Spleen (tissue), 11 donors: Measurements from ENCODE around the gene CHST12. TPM values are rescaled to one million over a fixed set of nuclear protein-coding genes. Genes with fewer than 3 reads are reported as not detected.

ENCODE experiments used
- DNase-seq: peaks from one replicate; pipeline ENCODE4 v3.0.0-alpha.2; 2020
- H3K27ac ChIP-seq, 8 donors: fragments of 200-600 bp; sonication (generic) in 7 of 8; 1 replicate in 4 of 8; 2 replicates in 4 of 8; pipeline versions ENCODE4 v1.5.0 to v1.8.0; 2016 to 2021; ENCODE audit warnings: inconsistent platforms in 4 of 8, mild to moderate bottlenecking in 4 of 8, moderate library complexity in 1 of 8
- H3K27me3 ChIP-seq, 7 donors: fragments of 200-600 bp; sonication (generic) in 6 of 7; replicated peaks in 1 of 7; 1 replicate in 4 of 7; 2 replicates in 3 of 7; pipeline versions ENCODE4 v1.5.0 to v1.8.0; 2016 to 2021; ENCODE audit warnings: inconsistent platforms in 3 of 7, mild to moderate bottlenecking in 1 of 7
- H3K36me3 ChIP-seq, 6 donors: fragments of 200-600 bp; sonication (generic) in 5 of 6; 1 replicate in 4 of 6; 2 replicates in 2 of 6; pipeline versions ENCODE4 v1.5.0 to v1.8.0; 2016 to 2021; ENCODE audit warnings: inconsistent platforms in 2 of 6
- H3K4me1 ChIP-seq, 6 donors: fragments of 200-600 bp; sonication (generic) in 5 of 6; 1 replicate in 3 of 6; 2 replicates in 3 of 6; pipeline versions ENCODE4 v1.5.0 to v1.8.0; 2016 to 2021; ENCODE audit warnings: inconsistent platforms in 3 of 6
- H3K4me3 ChIP-seq, 8 donors: fragments of 200-600 bp; sonication (generic) in 7 of 8; 1 replicate in 4 of 8; 2 replicates in 4 of 8; pipeline versions ENCODE4 v1.5.0 to v1.8.0; 2016 to 2021; ENCODE audit warnings: inconsistent platforms in 4 of 8, mild to moderate bottlenecking in 4 of 8, moderate library complexity in 2 of 8
- H3K9me3 ChIP-seq, 8 donors: fragments of 200-600 bp; sonication (generic) in 7 of 8; 1 replicate in 4 of 8; 2 replicates in 4 of 8; pipeline versions ENCODE4 v1.5.0 to v1.8.0; 2016 to 2021; ENCODE audit warnings: inconsistent platforms in 4 of 8
- POLR2A ChIP-seq, 3 donors: fragments of 450-650 bp; IDR thresholded peaks; one replicate each; pipeline ENCODE4 v1.5.1; 2017; ENCODE audit warnings: antibody characterized with exemption in 3 of 3, mild to moderate bottlenecking in 1 of 3
- POLR2AphosphoS5 ChIP-seq, 3 donors: sonication (generic); formaldehyde crosslinking; IDR thresholded peaks; one replicate each; pipeline ENCODE4 v1.5.1; 2017; ENCODE audit warnings: antibody characterized with exemption in 3 of 3
- WGBS, 5 donors: extraction: QIAGEN DNeasy Blood & Tissue Kit in 3 of 5; methylation state at CpG; one replicate each; pipeline versions ENCODE4 v1.1.5 to v1.1.7; 2013 to 2018; 5-methylcytosine and 5-hydroxymethylcytosine counted together
- intact Hi-C: fragments of 100-400 bp; cut with DNase I; formaldehyde crosslinking; loops from one replicate; pipeline ENCODE4 v1.15.0; 2023; ENCODE audit warnings: low total_unique reads
- polyA plus RNA-seq, 3 donors: library from polyadenylated mRNA; stranded (reverse); fragments of 200-250 nt; gene quantifications; one replicate each; pipeline ENCODE4 v1.2.1, GENCODE V29; 2013
- total RNA-seq, 7 donors: library from RNA; depleted of rRNA in 3 of 7; stranded (reverse); fragments of >200 nt in 3 of 7; fragmentation: NEBNext Ultra II Directional in 4 of 7; extraction: Animal tissue kit (Norgen Biotek cat#: 25700) in 4 of 7; gene quantifications; one replicate each; pipeline versions ENCODE4 v1.1.0 to v1.2.1, GENCODE V29; 2016 to 2021
- TF ChIP-seq, protein P1 (sequence below), 11 experiments: fragments of 200-600 bp in 7 of 11; fragments of 450-650 bp in 4 of 11; sonication (generic) in 4 of 11; IDR thresholded peaks in 8 of 11; conservative IDR thresholded peaks in 3 of 11; 1 replicate in 7 of 11; 2 replicates in 4 of 11; pipeline versions ENCODE4 v1.4.0 to v1.8.0; 2016 to 2021; ENCODE audit warnings: antibody characterized with exemption in 11 of 11, inconsistent platforms in 4 of 11, mild to moderate bottlenecking in 1 of 11
- donor health status: healthy with polysubstance abuse.
- donor health status: DM: no; HTN: no; CAD: no; lungs with moderate emphysema.
- donor health status: DM: no; HTN: no; CAD: no.
- donor health status: Bipolar disorder and iron deficiency.
- donor health status: healthy.
- donor health status: DM: no; HTN: no; CAD: no.
- donor health status: DM: yes; HTN: yes; CAD: no.

CHST12 gene
- total and polyA plus RNA-seq, 10 donors = 7.7 to 51.4 (median 31.6) TPM

DNA sequence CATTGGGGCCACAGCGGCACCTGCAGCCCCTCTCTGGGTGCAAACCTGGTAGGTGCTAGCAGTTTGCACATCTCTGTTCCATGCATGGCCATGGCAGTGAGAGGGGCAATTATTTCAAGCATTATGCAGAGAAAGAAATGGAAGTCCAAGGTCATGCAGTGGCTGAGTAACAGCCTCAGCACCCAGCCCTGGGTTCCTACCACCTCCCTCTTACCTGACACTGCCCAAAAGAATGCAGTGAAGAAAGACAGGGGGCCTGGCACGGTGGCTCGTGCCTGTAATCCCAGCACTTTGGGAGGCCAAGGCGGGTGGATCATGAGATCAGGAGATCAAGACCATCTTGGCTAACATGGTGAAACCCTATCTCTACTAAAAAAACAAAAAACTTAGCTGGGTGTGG is 4.9 kb upstream of the CHST12 start:
- intact Hi-C loops = no loop called here
- TF ChIP-seq POLR2AphosphoS5 (IDR thresholded peaks at IDR 0.05) (no peak), POLR2A (IDR thresholded peaks at IDR 0.05) (no peak)
- TF ChIP-seq, protein P1, sequence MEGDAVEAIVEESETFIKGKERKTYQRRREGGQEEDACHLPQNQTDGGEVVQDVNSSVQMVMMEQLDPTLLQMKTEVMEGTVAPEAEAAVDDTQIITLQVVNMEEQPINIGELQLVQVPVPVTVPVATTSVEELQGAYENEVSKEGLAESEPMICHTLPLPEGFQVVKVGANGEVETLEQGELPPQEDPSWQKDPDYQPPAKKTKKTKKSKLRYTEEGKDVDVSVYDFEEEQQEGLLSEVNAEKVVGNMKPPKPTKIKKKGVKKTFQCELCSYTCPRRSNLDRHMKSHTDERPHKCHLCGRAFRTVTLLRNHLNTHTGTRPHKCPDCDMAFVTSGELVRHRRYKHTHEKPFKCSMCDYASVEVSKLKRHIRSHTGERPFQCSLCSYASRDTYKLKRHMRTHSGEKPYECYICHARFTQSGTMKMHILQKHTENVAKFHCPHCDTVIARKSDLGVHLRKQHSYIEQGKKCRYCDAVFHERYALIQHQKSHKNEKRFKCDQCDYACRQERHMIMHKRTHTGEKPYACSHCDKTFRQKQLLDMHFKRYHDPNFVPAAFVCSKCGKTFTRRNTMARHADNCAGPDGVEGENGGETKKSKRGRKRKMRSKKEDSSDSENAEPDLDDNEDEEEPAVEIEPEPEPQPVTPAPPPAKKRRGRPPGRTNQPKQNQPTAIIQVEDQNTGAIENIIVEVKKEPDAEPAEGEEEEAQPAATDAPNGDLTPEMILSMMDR (IDR thresholded peaks at IDR 0.05 in 8 of 11, conservative IDR thresholded peaks at IDR 0.05 in 3 of 11) = no peak

GRCh38 chr7:2399848-2400587 is 3.4 kb upstream of the CHST12 start:
- DNase-seq = no peak
- 6 to 14% (median 12%) methylated on average over 6 of the region's 6 CpGs for WGBS, 5 donors
- intact Hi-C loops = no loop called here
- peak overlapping the region in 1 of 8 donors; percentile 29 for H3K4me3 ChIP-seq
- H3K36me3 ChIP-seq = no peaks in the 10 kb centered on the region
- H3K27me3 ChIP-seq = no peaks in the 10 kb centered on the region
- H3K9me3 ChIP-seq = no peaks in the 10 kb centered on the region
- H3K27ac ChIP-seq = peak overlapping the region; percentile 53 to 90 (median 86)
- H3K4me1 ChIP-seq = peaks cover 26 to 65% (median 47%) of the 10 kb centered on the region in 6 donors
- TF ChIP-seq POLR2AphosphoS5 (IDR thresholded peaks at IDR 0.05) (peak; percentile 50 to 65 (median 54)), POLR2A (IDR thresholded peaks at IDR 0.05) (no peak)

More for the DNA sequence above, 4.9 kb upstream of the CHST12 start:
- DNase-seq = no peak
- H3K36me3 ChIP-seq = no peaks in the 10 kb centered on the region
- peaks cover 19 to 59% (median 41%) of the 10 kb centered on the region in 6 donors for H3K4me1 ChIP-seq
- no peaks in the 10 kb centered on the region for H3K9me3 ChIP-seq
- H3K27me3 ChIP-seq = no peaks in the 10 kb centered on the region
- no peak overlapping the region for H3K4me3 ChIP-seq
- peak overlapping the region in 1 of 8 donors; percentile 90 for H3K27ac ChIP-seq
- 88 to 97% (median 91%) methylated on average over 4 of the region's 4 CpGs for WGBS, 5 donors

DNA sequence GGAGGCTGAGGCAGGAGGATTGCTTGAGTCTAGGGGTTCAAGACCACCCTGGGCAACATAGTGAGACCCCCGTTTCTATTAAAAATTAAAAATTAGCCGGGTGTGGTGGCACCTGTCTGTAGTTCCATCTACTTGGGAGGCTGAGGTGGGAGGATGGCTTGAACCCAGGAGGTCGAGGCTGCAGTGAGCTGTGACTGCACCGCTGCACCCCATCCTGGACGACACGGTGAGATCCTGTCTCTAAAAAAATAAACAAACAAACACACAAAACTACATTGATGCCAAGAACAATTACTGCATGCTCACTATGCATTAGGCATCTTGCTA is 761 bp upstream of the CHST12 start:
- no peaks in the 10 kb centered on the region for H3K27me3 ChIP-seq
- H3K9me3 ChIP-seq = no peaks in the 10 kb centered on the region
- H3K27ac ChIP-seq = peak overlapping the region in 6 of 8 donors; percentile 51 to 93 (median 88)
- intact Hi-C loops = no loop called here
- H3K4me3 ChIP-seq = peak overlapping the region; percentile 48 to 93 (median 87)
- no peak for DNase-seq
- TF ChIP-seq, protein P1 (IDR thresholded peaks at IDR 0.05 in 8 of 11, conservative IDR thresholded peaks at IDR 0.05 in 3 of 11) = no peak
- TF ChIP-seq POLR2AphosphoS5 (IDR thresholded peaks at IDR 0.05) = no peak
- no peak for TF ChIP-seq POLR2A (IDR thresholded peaks at IDR 0.05)
- H3K4me1 ChIP-seq = peaks cover 43 to 91% (median 73%) of the 10 kb centered on the region in 6 donors
- no peaks in the 10 kb centered on the region for H3K36me3 ChIP-seq
- 47 to 70% (median 54%) methylated on average over 6 of the region's 6 CpGs for WGBS, 5 donors

- peak overlapping the region; percentile 63 to 93 (median 84) for H3K27ac ChIP-seq
- H3K36me3 ChIP-seq = no peaks in the 10 kb centered on the region
- 1 to 4% (median 1%) methylated on average over 20 to 71 of the region's 71 CpGs for WGBS, 5 donors
- DNase-seq = no peak
- intact Hi-C loops = no loop called here
- H3K9me3 ChIP-seq = no peaks in the 10 kb centered on the region
- peak overlapping the region; percentile 76 to 93 (median 88) for H3K4me3 ChIP-seq
- TF ChIP-seq POLR2AphosphoS5 (IDR thresholded peaks at IDR 0.05) (peak in 2 of 3 donors; percentile 5 to 23), POLR2A (IDR thresholded peaks at IDR 0.05) (no peak)
- TF ChIP-seq, protein P1 (IDR thresholded peaks at IDR 0.05 in 8 of 11, conservative IDR thresholded peaks at IDR 0.05 in 3 of 11) = peak in 3 of 11 experiments; percentile 7 to 16 (median 10)
- H3K27me3 ChIP-seq = no peaks in the 10 kb centered on the region
- H3K4me1 ChIP-seq = peaks cover 55 to 94% (median 84%) of the 10 kb centered on the region in 6 donors
Observed at GRCh38 chr7:2403718-2404648, 572 bp downstream of the CHST12 start.
